ENCODE measurements around the gene ADAM15.

ADAM15 gene

DNA sequence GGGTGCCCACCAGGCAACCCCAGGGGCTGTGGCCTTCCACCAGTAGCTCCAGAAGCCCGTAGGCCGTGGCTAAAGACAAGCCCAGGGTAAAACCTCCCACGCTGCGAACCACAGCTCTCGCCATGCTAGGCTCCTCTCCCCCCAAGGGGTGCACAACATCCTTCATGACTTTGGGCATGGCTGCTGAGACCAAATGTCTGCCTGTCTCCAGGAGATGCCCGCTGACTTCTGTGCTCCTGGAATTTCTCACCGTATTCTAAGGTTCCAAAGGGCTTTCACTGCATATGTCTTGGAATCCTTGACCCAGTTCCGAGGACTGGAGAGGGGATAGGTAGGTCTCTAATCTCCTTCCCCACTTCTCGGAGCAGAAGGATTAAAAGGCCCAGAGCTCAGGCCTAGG is 17.6 kb upstream of the ADAM15 start, which contains the start of the genes DCST1 and DCST2:
TSS of gene DCST1 (plus strand) at position 301 of the 400 bp plus-strand sequence. CDS start 213 bp downstream, outside the sequence.
TSS of gene DCST2 (minus strand) at position 258 of the 400 bp plus-strand sequence. CDS start at position 178, 80 bp downstream.
- no peak for DNase-seq

DNA sequence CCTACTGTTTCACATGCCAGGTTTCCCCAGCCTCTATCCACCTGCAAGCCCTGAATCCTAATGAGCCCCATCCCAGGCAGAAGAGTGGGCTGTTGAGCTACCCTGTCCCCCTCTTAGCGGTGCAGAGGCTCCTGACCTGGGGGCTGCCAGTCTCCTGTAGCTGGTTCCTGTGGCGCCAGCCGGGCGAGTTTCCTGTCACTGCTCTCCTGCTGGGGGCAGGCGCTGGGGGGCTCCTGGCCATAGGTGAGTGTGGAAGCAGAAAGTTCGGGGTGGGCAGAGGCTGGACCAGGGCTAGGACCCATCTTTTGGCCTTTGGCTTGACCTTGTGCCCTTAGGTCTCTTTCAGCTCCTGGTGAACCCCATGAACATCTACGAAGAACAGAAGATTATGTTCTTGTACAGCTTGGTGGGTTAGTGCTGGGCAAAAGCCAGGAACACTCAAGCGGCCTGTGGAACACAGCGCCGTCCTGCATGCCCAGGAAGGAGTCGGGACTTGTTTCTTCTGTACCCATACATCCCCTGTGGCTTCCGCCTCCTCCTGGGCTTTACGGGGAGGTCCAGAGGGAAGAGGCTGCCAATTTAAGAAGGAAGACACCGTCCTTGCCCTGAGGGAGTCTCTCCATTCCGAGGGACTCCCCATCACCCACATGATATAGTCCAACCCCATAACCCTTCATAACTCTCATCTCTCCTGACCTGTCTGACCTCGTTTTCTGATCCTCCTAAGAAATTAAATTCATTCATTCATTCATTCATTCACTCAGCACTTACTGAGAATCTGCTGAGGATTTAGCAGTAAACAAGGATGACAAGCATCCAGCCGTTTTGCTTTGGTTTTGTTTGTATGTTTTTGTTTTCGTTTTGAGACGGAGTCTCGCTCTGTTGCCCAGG is 16.6 kb upstream of the ADAM15 start:
- DNase-seq, result no peak

DNA sequence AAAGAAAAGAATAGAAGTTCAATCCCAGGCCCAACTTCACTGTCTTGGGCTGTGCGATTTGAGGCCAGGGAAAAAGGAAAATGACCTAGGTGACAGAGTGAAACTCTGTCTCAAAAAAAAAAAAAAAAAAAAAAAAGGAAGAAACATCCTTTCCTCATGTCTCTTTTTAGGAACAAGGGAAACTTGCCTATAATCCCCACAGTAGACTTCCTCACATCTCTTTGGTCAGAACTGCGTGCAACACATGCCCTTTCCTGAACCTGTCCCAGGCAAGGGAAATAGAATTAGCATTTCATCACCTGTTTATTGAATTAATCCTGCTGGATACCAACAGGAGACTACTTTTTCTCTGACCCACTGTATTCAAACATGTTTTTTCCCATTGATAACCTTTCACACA is 15.2 kb upstream of the ADAM15 start:
- no peak for DNase-seq

DNA sequence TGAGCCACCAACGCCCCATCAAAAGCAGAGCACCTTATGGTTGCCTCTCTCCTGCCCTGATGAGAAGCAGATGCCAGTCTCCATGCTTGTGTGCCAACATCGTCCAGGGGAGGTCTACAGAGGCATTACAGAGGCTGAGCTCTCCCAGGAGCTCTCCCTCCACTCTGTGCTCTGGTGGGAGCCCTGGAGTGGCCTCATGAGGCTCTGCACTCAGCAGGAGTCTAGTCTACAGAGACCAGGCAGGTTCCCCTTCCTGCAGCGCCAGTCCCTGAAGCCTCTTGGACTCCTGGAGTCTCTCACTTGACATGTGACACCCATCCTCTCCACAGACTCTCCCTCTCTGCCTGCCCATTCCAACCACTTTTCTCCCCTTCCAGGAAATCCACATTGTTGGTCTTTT is 14.1 kb upstream of the ADAM15 start:
- peak in 1 of 2 experiments; percentile 20 for DNase-seq

DNA sequence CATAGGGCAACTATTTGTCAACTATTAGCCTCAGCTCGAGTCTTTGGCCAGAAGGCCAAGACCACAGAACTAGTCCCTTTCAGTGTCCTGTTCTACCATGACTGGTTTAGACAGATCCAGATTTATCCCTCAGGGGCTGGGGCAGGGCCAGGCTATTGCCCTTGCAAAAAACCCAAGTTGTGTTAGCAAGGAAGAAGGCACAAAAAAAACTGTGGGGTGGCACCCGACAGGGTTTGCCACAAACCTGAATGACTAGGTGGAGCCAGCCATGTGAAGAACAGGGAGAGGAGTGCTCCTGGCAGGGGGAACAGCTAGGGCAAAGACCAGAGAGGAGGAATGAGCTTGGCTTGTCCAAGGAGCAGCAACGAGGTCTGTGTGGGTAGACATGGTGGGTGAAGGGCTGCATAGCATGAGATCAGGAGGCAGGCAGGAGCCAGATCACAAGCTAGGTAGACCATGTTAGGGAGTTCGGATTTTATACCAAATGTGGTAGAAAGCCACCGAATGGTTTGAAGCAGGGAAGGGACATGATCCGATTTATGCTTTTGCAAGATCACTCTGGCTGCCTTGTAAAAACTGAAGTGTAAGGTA is 13.2 kb upstream of the ADAM15 start:
- DNase-seq, result no peak

DNA sequence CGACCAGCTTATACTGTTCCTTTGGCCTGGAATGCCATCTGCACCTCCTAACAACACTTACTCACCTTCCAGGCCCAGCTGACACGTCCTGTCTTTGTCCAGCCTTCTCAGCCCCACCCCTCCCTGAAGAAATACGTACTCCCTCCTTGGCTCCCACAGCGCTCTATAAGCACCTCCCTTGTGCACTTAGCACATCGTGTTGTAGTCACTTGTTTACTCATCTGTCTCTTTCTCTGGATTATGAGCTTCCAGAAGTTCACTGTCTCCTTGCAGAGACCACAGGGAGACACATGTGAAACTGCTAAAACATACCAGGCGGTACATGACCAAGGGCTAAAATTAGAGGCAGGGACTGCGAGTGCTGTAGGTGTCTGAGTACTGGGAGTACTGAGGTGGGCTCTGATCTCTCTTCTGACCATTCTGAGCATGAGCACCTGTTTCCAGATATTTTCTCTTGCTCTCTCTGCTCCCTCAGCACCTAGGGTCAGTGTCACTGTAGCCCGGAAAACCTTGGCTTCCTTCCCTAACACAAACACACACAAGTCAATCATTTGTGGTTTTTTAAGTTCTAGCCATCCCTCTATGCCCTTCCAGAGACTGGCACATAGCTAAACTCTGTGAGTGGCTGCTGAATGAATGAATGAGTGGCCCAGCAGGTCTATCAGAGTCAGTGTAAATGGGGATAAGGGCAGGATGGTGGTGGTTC is 12.4 kb upstream of the ADAM15 start:
- DNase-seq, result no peak

DNA sequence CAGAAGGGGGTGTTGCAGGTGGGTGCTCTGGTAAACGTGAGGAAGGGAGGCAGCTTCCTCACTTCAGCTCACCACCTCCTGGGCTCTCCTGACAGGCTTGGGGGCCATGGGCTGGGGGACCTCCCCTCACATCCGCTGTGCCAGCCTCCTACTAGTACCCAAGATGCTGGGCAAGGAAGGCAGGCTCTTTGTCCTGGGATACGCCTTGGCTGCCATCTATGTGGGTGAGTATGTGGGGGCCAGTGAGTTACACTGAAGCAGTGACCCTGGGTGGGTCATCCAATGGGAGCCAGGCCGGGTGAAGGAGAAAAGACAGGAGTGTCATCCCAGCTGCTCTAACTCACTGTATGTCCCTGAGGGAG is 11.8 kb upstream of the ADAM15 start:
- no peak for DNase-seq

DNA sequence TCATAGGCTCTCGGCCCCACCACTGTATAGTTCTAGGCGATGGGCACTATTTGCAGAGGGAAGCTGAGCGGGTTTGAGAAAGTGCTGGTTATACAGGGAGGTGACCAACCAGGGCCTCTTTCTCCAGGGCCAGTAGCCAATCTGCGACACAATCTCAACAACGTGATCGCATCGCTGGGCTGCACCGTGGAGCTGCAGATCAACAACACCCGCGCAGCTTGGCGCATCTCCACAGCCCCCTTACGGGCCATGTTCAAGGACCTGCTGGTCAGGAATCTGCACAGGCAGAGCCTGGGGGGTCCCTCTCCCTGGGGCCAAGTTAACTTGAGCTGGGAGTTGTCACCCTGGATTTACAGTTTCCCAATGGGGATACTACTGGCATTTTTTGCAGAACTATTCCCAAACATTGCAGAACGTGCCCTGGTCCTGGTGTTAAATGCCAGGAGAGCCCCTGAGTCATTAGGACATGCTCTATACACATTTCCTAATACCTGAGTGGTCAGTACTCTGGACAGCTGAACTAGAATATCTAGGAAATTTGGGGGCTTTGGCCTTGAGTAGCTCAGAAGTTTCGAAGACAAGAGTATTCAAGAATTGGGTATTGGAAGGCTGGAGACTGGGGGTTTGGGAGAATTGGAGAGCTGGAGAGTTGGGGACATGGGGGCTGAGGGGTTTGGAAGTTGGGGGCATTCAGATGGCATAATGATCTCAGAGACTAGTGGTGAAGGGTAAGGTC is 10.6 kb upstream of the ADAM15 start:
- DNase-seq, result no peak

DNA sequence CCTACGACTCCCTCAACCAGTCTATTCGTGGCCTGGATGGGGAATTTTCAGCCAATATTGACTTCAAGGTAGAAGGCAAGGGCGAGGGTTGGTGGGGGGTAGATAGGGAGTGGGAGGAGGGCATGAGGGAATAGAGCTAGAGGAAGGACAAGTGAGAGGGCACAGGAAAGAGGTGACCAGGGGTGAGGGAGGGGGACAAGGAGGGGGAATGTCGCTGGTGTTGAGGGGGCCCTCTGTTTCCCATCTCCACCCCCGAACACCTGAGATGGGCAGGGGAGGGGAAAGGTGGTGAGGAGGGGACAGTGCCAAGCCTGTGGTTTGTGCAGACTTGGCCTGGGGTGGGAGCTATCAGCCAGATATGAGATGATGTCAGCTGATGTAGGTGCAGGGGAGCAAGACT is 8.3 kb upstream of the ADAM15 start:
- DNase-seq, result no peak

DNA sequence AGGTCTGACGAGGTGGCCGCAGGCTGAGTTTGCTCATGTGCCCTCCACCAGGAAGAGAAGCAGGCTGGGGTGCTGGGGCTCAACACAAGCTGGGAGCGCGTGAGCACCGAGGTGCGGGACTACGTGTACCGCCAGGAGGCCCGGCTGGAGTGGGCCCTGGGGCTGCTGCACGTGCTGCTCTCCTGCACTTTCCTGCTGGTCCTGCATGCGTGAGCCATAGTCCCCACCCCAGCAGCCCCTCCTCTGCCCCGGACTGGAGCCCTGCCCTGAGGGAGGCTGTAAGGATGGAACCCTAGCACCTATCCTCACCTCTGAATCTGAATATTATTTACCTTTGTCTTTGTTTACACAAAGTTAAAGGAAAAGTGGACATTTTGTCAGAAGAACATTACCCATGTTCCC is 7.8 kb upstream of the ADAM15 start:
- no peak for DNase-seq

DNA sequence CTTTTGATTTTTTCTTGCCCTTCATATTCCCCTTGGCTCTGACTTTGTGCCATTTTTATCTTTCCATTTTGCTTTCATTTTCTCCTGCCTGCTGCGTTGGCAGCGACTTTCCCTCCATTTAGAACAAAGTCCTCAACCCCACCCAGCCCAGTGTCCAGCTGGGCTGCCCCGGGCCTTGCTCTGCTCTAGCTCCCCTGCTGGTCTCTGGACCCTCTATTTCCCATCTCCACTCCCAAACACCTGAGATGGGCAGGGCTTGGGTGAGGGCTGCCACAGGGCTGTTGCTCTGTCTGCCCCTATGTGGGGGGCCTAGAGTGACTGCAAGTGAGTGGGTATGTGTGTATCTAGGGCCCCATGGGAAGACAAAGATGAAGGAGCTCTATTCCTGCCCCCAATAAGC is 7.3 kb upstream of the ADAM15 start:
- no peak for DNase-seq

DNA sequence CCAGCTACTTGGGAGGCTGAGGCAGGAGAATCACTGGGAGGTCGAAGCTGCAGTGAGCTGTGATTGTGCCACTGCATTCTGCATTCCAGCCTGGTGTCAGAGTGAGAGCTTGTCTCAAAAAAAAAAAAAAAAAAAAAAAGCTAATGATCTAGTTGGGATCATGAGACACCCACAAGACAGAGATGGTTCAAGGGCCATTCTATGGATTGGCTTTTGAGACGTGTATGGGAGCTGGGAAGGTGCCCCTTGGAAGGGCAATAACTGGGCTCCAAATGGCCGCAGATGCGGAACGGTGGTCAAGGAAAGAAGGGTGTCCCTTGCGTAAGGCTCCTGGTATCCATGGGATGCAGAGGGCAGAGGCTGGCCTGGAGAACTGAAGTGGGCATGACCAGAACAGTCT is 6.8 kb upstream of the ADAM15 start:
- DNase-seq, result no peak

DNA sequence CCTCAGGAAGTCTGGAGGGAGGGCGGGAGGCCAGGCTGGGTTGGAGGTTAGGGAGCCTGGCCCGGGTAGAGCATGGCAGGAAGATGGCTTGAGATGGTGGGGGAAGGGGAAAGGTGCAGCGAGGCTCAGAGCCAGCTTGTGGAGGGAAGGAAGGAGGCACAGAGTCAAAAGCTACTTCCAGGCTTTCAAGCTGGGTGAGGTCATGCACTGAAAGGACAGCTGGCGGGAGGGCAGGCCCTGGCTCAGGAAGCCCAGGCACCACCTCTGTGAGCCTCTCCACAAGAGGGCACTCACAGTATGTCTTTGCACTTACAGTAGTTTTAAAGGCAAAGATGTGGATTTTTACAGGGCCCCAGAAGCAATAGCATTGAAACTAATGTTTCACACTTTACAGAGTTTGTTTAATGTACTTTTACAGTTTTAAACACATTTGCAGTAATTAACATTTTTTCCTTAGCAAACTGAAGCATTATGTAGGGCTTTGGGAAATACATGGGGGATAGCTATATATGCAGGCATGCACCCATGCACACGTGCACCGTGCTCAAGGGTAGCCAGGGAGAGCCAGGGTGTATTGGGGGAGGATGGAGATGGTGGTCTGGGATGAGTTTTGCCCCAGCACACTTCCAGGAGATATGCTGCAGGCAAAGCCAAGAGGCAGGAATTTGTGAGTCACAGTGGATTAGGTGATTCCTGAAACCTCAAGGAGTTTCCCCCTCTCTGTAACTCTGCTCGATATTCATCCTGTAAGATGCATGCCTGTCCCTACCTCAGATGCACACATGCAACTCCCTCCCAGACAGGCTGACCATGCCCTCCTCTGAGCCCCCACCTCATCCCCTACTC is 6.1 kb upstream of the ADAM15 start:
- DNase-seq, result peak; percentile 82 to 85

DNA sequence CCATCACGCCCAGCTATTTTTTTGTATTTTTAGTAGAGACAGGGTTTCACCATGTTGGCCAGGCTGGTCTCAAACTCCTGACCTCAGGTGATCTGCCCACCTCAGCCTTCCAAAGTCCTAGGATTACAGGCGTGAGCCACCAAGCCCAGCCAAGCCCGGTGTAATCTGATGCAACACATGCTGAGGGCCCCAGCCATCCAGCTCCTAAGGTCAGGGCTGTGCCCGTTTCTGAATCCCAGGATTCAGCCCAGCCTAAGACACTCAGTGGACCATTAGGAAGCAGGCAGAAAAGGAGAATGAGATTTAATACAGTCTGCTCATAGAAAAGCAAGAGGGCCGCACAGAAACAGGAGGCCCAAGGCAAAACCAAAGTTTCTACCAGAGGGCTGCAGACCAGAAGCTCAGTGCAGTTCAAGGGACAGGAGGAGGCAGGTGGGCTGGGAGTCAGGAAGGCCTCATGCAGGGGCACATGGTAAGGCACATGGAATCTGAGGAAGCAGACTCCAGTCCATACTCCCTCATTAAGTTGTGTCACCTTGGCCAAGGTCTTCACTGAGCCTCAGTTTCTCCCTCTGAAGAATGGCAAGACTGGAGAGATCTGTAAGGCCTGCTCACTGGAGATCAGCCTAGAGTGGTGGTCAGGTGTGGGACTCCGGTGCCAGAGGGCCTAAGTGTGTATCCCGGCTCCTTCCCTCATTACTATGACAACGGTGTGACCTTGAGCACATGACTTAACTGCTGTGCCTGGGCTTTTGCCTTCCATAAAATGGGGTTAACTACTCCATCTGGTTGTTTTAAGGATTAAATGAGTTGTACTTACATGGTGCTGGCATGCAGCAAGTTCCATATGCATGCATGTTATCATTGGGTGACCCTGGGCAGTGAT is 2.4 kb upstream of the ADAM15 start:
- DNase-seq, result no peak

DNA sequence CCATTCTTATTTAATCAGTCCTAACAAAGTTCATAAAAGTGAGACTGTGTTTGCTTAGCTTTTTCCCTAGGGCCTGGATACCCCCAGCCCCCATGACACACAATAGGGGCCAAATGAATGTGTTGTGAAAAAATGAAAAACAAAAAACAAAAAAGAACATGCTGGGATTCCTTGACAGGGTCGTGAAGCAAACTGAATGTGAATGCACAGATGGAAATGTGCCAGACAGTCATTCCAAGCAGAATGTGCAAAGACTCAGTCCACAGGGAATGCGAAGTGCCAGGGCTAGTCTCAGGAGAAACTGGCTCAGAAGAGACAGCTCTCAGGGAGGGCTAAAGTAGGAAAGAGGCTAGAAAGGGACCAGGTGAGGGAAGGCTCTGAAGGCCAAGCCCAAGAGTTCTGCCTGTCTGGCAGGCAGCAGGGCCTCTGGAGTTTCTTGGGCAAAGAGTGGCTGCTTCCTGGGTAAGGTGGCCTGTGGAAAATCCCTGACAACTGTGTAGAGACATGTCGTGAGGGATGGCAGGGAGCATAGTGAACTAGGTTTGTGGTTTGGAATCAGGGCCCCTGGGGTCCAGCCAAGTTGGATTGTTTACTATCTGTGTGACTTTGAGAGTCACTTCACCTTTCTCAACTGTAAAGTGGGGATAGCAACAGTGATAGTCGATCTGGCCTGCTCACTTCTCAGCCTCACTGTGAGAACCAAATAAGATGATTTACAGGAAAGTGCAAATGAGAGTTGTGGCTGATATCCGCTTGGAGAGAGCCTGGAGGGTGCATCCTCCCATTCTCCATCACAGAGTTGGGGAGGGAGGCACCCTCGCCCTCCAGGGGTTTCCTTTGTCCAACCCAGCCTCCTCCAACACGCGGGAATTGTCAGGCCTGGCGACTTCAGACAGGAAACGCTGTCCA is 1.2 kb upstream of the ADAM15 start:
- DNase-seq, result no peak

DNA sequence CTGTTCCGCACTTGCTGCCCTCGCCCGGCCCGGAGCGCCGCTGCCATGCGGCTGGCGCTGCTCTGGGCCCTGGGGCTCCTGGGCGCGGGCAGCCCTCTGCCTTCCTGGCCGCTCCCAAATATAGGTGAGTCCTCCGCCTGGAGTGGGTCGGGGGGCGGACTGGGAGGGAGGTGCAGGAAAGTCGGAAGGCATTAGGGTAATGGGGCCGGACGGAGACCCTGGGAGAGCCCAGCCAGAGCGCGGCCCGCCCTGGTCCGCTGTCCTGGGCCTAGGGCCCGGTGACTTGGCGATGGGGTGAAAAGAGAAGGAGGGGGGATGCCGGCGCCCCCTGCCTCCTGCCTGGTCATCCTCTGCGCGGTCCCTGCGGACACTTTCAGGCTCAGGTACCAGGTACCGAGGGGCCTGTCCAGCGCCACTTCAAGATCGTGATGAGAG is 243 bp downstream of the ADAM15 start:
- DNase-seq, result no peak

DNA sequence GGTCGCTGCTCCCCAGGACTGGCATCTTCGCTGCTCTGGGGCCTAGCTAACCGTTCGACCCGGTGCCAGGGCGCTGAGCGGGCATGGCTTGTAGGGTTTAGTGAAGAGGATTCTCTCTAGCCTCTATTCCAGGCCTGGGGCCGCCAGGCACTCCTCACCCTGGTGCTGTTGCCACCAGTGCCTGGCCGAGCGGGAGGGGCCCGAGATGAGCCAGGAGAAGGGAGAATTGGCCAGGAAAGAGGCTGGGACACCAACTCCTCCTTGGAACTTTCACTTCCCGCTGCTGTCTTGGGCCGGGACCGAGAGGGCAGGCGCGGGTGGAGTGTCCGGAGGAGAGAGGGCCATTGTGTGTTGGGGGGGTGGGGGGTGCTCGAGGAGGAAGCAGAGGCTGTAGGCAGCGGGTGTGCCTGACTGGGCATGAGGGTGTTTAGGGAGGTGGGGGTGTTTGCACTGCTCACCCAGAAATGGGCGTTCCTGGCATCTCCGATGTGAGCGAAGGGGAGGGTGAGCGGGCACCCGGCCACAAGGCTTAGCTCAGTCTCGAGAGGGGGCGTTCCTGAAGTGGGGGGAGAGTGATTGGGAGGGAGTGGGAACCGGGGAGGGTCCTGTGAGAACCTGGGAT is 772 bp downstream of the ADAM15 start:
- peak; percentile 19 to 47 for DNase-seq

DNA sequence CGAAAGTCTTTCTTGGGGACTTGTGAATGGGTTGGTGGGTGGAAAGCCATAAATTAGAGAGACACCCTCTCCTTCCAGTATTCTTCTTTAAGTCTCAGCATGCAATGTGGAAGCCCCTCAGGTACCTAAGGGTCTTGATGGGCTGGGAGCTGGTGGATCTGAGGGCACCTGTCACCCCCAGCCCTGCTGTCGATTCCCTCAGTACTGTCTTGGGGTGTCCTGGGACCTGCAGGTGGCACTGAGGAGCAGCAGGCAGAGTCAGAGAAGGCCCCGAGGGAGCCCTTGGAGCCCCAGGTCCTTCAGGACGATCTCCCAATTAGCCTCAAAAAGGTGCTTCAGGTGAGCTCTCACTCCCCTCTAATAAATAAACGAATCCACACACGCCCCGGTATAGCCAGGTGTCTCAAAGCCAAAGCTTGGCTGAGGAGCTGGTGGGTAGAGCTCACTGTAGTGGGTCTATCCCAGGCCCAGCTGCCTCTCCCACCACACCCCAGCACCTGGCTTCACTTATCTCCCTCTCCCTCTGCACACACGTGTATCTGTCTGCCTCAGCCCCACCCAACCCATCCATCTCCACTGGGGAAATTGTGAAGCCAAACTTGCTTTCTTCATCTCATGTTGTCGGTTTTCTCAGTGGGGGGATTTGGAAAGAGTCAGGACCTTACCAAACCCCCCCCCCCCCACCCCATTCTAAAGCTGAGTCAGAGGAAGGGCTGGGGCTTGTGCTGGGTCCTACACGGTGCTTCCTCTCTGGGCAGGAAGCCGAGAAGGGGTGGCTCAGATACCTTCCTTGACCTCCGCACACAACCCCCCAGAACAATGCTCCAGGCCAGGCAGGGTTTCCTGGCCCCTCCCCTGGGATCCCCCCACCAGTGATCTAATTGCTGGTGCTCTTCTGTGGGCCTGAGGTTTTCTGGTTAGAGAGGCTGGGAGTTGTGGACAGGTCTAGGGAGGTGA is 1.6 kb downstream of the ADAM15 start:
- DNase-seq, result peak; percentile 42 to 47

All from Kasumi-1 (cell line).